ENCODE measurements around the gene ITIH5. TPM values are rescaled to one million over a fixed set of nuclear protein-coding genes. Genes with fewer than 3 reads are reported as not detected.
A peak's percentile ranks its signal among the peaks of the same experiment; 100 is the strongest.
"Not testable (repeated sequence)": the region's sequence is repeated elsewhere in the genome, so short reads cannot be mapped to it uniquely, and the experiment has no call there.

Gene ITIH5
- total RNA-seq, 1 donor from 2014 or later, result 8.5 TPM

DNA sequence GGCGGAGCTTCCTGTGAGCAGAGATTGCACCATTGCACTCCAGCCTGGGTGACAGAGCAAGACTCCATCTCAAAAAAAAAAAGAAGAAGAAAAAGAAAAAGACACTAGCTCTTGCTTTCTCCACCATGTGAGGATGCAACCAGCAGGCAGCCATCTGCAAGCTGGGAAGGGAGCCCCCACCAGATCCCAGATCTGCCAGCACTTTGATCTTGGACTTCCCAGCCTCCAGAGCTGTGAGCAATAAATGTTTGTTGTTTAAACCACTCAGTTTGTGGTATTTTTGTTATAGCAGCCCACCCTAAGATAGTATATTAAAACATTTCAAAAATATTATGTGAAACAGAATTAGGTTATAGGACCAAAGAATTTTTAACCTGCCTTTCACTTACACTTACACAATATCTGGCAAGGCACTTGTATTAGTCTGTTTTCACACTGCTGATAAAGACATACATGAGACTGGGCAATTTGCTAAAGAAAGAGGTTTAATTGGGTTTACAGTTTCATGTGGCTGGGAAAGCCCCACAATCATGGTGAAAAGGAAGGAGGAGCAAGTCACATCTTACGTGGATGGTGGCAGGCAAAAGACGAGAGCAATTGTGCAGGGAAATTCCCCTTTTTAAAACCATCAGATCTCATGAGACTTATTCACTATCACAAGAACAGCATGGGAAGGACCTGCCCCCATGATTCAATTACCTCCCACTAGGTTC, 24.3 kb upstream of the ITIH5 start:
- intact Hi-C loops (cut with DNase I); DNase-seq; ATAC-seq (ENCODE audit: poor library complexity): not testable (repeated sequence)

DNA sequence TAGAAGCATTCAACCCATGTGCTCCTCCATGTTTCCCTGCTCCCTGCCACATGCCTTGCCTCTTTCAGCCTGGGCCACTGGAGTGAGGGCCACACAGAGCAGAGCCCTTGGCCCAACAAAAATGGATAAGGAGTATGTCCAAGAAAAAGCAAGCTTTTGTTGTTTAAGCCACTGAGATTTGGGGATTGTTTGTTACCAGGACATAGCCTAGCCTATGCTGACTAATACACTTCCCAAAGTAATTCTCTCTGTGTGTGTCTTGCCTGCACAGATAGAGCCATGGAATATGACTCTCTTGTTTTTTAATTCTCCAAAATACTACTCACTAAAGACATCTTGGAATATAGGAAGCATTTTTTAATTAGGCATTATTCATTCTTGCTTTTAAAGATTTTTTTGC, 22.8 kb upstream of the ITIH5 start:
- ATAC-seq (ENCODE audit: poor library complexity) (no peak), DNase-seq (no peak)
- intact Hi-C loops (cut with DNase I), result no loop called here

DNA sequence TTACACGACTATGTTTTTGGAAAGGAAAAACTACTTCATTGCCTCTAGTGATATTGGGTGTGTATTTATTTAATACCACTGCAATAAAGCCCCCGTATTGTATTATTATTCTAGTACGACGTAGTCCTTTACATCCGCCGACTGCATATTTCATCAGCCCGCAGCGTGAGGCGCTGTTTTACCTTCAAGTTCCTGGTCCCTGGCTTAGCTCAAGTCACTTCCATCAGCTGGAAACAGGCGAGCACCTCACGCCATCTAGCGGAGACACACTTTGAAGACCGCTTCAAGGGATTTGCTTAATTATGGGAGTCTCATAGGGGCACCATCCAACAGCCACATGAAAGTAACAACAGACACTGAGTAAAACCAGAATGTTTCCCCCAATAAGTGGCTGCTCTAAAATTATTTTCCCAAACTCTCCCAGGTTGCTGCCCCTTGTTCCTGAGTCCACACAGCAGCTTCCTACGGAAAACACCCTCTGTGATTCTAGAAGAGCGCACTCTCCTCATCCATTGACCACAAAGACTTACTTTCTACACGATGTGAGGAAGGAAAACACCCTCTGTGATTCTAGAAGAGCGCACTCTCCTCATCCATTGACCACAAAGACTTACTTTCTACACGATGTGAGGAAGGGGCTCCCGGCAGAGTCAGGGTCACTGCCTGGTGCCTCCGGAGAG, 20.6 kb upstream of the ITIH5 start:
- intact Hi-C loops (cut with DNase I), result loop anchor here (2.0 kb wide), 1 partner anchor 159 kb away; no protein-coding TSS in a partner anchor
- DNase-seq (peak; percentile 86), ATAC-seq (ENCODE audit: poor library complexity) (peak; percentile 98)

DNA sequence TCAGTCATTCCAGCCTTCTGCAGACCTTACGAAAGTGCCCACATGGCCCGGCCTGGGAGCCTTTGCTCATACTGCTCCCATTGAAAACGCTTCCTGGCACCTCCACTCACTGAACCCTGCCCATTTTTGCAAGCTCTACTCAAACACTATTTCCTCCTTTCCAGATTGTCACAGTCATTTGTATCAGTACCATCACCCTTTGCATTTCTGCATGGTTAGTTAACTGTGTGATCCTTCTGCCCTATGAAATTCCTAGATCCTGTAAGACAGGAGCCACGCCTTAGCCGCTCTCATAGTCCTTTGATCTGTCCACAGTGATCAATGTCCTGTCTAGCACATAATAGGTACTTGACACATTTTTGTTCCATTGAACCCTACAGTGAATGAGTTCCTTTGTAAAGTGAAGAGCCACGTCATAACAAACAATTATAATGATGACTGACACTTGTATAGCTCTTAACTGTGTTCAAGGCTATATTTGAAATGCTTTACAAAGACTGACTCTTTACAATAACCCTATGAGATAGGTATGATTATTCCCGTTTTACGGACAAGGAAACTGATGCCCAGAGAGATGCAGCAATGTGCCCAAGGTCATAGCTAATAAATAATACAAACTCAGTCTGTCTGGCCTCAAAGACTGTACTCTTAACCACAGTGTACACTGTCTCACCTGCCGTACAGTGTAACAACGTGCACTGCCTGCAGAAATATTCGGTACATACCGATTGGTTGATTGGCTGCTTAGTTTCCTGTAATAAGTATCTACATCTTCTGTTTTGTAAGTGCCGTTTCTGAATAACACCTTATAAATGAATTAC, 19.8 kb upstream of the ITIH5 start:
- intact Hi-C loops (cut with DNase I), result loop anchor here (2.0 kb wide), 1 partner anchor 158 kb away; no protein-coding TSS in a partner anchor
- ATAC-seq (ENCODE audit: poor library complexity) (no peak), DNase-seq (no peak)

DNA sequence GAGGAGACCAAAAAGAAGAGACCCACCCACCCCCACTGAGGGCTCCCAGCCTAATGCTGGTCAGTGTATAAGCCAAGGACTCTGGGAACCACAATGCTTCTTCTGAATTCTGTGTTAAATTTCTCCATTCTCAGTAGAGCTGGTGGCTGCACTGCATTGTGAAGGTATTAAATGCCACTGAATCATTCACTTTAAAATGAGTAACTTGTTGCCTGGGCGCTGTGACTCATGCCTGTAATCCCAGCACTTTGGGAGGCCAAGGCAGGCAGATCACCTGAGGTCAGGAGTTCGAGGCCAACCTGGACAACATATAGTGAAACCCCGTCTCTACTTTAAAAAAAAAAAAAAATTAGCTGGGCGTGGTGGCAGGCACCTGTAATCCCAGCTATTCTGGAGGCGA, 13.3 kb upstream of the ITIH5 start:
- intact Hi-C loops (cut with DNase I); ATAC-seq (ENCODE audit: poor library complexity); DNase-seq: not testable (repeated sequence)

DNA sequence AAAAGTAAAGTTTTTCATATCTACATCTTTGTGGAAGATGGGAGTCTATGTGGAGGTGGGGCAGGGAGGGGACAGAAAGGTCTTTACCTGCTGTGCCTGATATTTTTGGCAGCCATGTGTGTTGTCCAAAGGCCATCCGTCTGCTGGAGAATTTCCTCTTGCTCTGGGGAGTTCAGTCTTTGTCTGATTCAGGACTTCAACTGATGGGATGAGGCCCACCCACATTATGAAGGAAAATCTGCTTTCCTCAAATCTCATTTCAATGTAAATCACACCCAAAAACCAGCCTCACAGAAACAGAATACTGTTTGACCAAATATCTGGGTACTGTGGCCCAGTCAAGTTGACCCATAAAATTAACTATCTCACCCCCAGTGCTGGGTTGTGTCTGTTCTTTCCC, 12.5 kb upstream of the ITIH5 start:
- no peak for ATAC-seq (ENCODE audit: poor library complexity)
- no peak for DNase-seq
- intact Hi-C loops (cut with DNase I), result no loop called here

DNA sequence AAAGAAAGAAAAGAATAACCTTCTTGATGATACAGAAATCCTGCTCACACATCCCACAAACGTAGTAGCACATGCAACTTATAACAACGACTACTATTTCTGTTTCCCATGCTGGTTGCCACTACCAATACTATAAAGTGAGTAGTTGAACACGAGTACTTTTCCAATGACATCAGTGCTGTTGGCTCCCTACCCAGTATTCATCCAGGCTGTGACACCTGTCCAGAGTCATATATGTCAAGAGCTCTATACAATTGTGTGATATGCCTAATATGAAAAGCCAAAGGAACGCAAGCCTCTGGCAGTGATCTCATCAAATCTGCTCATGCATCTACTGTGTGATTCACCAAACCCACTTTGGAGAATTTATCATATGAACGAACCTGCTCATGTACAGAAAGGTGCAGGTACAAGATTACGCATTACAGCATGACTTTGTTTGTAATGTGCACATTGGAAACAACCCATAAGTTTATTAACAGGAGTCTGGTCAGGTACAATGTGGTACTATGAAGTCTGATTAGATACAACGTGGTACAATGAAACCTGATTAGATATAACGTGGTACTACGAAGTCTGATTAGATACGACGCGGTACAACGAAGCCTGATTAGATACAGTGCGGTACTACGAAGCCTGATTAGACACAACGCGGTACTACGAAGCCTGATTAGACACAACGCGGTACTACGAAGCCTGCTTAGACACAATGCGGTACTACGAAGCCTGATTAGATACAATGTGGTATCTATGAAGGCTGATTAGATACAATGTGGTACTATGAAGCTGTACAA, 5.8 kb upstream of the ITIH5 start:
- intact Hi-C loops (cut with DNase I), result no loop called here
- DNase-seq (no peak), ATAC-seq (ENCODE audit: poor library complexity) (no peak)

DNA sequence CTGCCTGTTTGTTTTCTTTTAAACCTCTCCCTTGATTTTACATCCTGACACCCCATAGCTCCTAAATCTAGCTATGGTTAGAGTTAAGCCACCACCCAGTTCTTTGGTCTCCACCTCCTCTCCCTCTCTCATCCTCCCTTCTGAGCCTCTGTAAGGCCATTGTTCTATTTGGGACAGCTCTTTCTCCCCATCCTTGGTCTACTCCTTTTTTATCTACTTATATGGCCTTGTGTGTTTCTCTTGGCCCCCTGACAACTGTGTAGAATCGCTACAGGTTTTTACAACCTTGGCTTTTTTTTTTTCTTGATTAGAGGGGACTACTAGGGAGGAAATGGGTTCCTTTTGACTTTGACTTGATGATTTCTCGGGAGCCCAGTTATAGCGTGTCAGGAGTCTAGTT, 3.4 kb upstream of the ITIH5 start:
- intact Hi-C loops (cut with DNase I), result no loop called here
- DNase-seq, result no peak
- ATAC-seq (ENCODE audit: poor library complexity), result no peak

DNA sequence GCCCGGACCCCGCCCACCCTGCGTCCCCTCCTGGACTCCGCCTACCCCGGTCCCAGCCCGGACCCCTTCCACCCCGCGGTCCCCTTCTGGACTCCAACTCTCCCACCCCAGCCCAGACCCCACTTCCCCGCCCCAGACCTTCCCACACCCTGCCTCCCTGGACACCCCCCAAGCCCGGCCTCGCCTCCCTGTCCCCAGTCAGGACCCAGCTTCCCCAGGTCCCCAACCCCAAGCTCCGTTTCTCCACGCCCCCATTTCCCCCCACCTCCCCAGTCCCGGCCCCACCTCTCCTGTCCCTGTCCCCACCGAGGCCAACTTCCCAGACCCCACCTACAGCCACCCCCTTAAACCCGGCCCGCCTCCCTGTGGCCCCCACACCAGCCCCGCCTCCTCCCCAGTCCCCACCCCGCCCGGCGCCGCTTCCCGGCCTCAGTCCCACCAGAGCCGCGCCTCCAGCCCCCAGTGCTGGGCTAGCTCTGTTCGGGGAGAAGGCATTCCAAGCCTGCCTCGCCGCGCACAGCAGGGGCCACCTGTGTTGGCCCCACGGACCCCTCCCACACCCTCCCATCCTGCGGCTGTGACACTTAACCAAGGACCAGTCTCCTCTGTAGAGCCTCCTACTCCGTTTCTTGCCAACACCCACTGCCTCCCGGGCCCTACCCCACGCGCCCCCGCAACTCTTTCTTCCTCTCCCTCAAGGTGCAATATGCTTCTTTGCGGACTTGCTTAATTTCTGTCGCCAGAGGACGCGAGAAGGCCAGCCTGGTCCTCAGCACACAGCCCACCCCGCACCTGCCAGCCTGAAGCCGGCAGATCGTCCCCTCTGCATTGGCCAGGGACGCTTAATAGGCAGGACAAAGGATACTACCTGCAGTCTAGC, 736 bp upstream of the ITIH5 start:
- intact Hi-C loops (cut with DNase I), result no loop called here
- ATAC-seq (ENCODE audit: poor library complexity) (peak; percentile 69), DNase-seq (no peak)

DNA sequence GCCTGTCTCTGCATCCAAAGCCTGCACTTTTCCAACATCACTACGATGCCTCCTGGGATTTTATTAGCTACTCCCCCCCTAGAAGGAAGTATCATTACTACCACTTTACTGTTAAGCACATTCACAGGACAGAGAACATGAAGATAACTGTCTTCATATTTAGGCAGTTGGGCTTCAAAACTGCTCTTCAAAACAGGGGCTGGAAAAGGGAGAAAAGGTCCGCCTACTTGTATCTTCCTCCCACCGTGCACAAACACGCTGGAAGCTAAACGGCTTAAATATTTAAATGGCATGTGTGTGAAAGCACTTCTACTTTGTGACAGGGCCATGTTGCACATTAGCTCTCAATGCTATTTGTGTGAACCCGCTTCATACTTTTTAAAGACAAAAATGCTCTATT, 999 bp downstream of the ITIH5 start:
- ATAC-seq (ENCODE audit: poor library complexity), result peak; percentile 46
- no peak for DNase-seq
- intact Hi-C loops (cut with DNase I), result no loop called here

DNA sequence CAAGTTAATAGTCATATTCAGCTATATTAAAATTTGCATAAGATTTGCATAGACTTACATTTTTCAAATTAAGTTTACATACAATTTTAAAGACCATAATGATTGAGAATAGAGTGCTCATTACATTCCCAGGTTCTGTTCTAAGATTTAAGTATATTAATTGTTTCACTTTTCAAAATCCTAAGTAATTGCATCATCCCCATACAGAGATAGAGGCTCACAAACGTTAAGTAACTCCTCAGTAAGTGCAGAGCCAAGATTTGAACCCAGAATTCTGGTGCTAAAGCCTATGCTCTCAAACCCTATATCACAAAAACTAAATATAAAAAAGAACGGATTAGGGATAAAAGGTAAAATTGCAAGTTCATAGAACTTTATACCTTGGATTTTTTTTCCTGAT, 2.1 kb downstream of the ITIH5 start:
- ATAC-seq (ENCODE audit: poor library complexity) (no peak), DNase-seq (no peak)
- intact Hi-C loops (cut with DNase I), result no loop called here

DNA sequence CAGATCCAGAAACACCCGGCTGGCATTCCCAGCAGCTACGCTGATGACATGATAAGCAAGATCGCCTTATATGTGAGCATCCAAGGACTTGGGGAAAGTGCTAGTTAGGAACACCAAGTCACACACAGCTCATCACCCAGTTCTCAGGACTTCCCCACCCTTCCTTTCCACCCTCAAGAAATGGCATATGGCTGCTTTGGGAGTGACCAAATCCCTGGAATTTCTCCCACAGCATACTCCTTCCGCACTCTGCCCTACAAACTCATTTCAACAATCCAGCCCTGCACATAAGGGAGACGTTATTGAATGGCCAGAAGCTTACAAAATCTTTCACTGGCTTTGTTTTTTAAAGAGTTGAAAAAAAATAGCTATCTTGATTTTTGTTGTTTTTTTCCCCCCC, 4.2 kb downstream of the ITIH5 start:
- intact Hi-C loops (cut with DNase I), result no loop called here
- DNase-seq (no peak), ATAC-seq (ENCODE audit: poor library complexity) (no peak)

DNA sequence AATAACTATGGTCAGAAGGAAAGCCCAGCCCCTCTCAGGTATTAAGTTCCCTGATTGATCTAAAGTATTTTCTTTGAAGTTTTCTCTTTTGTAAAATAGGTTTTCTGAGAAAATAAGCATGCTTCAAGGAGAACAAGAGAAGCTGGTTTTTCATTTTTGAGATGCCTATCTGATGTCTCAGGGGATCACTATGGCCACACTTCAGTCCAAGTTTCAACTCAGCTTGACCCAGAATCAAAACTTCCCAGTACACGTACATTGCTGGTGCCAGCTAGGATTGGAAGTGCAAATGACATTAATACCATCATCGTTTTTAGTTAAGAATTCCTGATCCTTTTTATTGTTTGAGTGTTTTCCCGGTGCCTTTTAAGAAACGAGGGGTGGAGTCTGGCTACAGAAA, 7.2 kb downstream of the ITIH5 start:
- ATAC-seq (ENCODE audit: poor library complexity), result no peak
- intact Hi-C loops (cut with DNase I), result no loop called here
- no peak for DNase-seq

DNA sequence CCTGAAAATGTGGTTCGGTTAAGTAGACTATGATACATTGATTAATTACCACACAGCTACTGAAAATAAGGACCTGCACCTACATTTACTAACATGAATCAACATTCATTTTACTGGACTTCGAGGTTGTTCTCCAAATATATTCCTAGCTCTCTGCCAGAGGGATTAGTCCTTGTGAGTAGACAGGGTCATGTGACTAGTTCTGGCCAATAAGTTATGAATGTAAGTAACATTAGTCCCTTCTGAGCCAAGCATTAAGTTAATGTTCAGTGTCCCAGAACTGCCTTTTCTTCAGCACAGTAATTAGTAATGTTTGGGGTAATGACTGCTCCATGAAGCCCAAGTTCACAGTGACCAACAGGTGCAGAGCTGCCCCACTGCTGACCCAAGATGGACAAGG, 9.2 kb downstream of the ITIH5 start:
- intact Hi-C loops (cut with DNase I), result no loop called here
- no peak for DNase-seq
- no peak for ATAC-seq (ENCODE audit: poor library complexity)

DNA sequence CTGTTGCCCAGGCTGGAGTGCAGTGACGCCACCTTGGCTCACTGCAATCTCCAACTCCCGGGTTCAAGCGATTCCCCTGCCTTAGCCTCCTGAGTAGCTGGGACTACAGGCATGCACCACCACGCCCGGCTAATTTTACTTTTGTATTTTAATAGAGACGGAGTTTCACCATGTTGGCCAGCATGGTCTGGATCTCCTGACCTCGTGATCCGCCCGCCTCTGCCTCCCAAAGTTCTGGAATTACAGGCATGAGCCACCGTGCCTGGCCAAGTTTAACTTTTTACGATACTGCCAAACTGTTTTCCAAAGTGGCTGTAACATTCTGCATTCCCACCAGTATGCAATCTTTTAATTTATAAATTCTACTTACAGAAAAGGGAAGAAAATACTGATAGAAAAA, 9.7 kb downstream of the ITIH5 start:
- ATAC-seq (ENCODE audit: poor library complexity); intact Hi-C loops (cut with DNase I): not testable (repeated sequence)

DNA sequence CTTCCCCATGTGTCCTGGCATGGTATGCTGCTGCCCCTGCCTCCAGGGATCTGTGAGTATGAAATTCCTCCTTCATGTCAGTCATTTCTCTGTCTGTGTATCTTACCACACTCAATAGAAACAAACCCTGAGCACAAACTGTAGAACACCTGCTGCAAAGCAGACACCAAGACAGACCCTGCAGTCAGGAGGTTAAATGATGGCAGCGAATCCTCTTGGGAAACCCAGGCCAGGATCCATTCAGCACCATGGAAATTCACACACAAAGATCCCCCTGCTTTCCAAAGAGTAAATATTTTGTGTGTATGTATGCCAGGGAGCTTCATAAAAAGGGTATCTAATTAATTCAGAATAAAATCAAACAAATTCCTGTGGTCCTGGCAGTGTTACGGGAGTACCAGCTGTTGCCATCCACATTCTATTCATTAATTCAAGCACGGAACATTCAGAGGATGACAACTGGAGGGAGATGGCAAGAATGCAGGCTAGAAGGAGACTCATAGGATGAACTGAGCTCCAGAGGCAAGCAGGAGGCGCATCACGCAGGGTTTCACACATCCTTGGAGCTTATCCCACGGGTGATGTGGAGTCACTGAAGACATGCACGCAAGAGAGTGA, 14.8 kb downstream of the ITIH5 start:
- DNase-seq (no peak), ATAC-seq (ENCODE audit: poor library complexity) (no peak)
- intact Hi-C loops (cut with DNase I), result no loop called here

More for the DNA sequence above, 9.7 kb downstream of the ITIH5 start:
- DNase-seq, result not testable (repeated sequence)

DNA sequence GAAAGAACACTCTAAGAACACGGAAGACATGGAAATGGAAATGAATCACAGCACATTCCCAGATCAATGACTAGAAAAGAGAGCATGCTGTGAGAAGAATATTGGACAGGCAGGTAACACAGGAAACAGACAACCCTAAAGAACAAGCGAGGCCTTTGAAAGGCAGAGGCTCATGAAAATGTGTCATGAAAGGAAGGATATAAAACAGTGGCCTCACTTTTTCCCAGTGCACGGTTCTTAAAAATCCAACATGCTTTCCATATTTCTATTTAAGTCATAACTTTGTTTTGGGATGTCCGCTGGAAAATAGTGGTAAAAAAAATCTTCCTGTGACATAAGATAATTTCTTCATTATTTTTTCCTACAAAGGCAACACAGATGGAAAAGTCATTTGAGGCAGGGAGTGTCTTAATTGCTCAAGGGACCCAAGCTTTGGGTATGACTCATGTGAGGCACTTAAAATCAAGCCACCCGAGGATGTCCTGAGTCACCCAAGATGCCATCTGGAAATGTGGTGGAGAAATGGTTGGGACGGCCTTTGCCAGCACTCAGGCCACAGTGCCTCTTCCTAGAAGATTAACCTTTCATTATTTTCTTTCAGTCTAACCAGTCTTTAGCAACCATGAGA, 17.0 kb downstream of the ITIH5 start:
- intact Hi-C loops (cut with DNase I), result no loop called here
- ATAC-seq (ENCODE audit: poor library complexity), result peak; percentile 81
- no peak for DNase-seq
